ENCODE measurements around the gene LRRFIP2. TPM values are rescaled to one million over a fixed set of nuclear protein-coding genes. Genes with fewer than 3 reads are reported as not detected.
"Not testable (repeated sequence)": the region's sequence is repeated elsewhere in the genome, so short reads cannot be mapped to it uniquely, and the experiment has no call there.

Gene LRRFIP2, protein sequence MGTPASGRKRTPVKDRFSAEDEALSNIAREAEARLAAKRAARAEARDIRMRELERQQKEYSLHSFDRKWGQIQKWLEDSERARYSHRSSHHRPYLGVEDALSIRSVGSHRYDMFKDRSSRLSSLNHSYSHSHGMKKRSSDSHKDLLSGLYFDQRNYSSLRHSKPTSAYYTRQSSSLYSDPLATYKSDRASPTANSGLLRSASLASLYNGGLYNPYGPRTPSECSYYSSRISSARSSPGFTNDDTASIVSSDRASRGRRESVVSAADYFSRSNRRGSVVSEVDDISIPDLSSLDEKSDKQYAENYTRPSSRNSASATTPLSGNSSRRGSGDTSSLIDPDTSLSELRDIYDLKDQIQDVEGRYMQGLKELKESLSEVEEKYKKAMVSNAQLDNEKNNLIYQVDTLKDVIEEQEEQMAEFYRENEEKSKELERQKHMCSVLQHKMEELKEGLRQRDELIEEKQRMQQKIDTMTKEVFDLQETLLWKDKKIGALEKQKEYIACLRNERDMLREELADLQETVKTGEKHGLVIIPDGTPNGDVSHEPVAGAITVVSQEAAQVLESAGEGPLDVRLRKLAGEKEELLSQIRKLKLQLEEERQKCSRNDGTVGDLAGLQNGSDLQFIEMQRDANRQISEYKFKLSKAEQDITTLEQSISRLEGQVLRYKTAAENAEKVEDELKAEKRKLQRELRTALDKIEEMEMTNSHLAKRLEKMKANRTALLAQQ
- 16.8 and 23.9 TPM in 2 replicates for total RNA-seq (2014; rRNA removed; shearing (Covaris generic))

DNA sequence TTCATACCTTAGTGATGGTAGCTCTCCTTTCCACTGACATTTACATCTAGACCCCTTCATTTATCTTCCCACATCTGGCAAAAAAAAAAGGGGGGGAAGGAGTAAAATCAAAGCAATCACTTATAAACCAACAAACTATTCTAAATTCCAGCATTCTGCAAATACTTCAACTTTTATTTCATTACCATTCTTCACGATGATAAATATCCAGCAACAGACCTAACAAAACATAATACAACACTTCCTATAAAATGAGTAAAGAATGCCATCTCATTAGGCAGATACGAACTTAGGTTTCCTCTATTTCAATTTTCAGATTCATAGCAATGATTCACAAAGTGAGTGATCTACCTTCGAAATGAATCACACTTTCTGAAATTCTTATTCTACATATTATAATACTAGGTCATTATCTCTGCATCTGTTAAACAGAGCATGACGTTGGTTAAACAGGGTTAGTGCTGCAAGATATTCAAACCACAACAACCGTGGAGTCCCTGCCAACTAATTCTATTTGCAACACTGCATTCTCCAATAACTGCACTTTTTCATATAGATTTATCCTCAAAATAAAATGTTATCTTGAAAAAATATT is at the start of gene LRRFIP2:
Gene LRRFIP2, minus strand, starts transcription at position 51 of the 595 bp plus-strand sequence. CDS start 25,599 bp downstream, outside the sequence.
- Histone ChIP-seq H3K36me3 (replicated peaks; ENCODE audit: control insufficient read depth, insufficient read depth, low read length) (no peaks in the 10 kb centered on the region), H3K4me3 (ENCODE audit: insufficient read depth, low read depth, low read length) (peak within 1 kb of the TSS; percentile 94), H3K27me3 (ENCODE audit: control insufficient read depth, insufficient read depth, low read length) (no peaks in the 10 kb centered on the region)
- no peak for DNase-seq

DNA sequence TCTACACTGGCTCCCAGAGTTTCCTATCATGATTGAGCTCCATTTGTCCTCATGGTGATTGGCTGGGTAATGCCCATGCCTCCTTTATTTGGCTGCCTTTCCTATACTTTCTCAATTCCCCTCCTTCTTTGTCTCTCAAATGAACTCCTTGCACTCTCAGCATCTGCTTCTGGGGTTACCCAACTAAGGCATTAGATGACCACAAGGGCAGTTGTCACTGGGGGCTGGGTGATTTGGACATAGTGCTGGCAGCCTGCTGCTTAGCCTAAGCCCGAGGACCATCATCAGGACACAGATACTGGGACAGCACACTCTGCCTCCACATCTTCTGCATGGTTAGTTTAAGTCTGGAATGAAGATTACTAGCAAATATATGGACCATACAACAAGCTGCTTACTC is 49.2 kb upstream of the LRRFIP2 start:
- no peaks in the 10 kb centered on the region for H3K36me3 ChIP-seq (replicated peaks; ENCODE audit: control insufficient read depth, insufficient read depth, low read length)
- no peak overlapping the region for H3K4me3 ChIP-seq (ENCODE audit: insufficient read depth, low read depth, low read length)
- no peak for DNase-seq
- no peaks in the 10 kb centered on the region for H3K27me3 ChIP-seq (ENCODE audit: control insufficient read depth, insufficient read depth, low read length)

DNA sequence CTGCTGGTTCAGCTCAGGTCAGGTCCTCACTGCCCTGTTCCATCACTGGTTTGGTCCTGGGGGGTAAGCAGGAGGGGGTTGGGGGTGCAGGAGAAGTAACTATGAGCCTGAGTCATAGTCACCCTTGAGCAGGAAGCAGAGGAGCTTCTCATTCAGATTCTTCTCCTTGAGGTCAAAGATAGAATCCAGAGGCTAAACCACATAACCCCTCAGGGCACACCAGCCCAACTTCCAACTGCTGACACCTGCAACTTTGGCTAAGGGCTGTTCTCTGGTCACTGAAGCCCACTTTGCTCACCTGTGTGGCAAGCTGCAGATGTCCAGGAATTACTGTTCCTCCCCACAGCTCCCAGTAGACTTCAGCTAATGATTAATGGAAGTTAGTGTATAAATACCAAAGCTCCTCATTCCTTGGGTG is 48.8 kb upstream of the LRRFIP2 start:
- H3K36me3 ChIP-seq (replicated peaks; ENCODE audit: control insufficient read depth, insufficient read depth, low read length) = no peaks in the 10 kb centered on the region
- H3K4me3 ChIP-seq (ENCODE audit: insufficient read depth, low read depth, low read length) = no peak overlapping the region
- H3K27me3 ChIP-seq (ENCODE audit: control insufficient read depth, insufficient read depth, low read length) = no peaks in the 10 kb centered on the region
- DNase-seq = no peak

DNA sequence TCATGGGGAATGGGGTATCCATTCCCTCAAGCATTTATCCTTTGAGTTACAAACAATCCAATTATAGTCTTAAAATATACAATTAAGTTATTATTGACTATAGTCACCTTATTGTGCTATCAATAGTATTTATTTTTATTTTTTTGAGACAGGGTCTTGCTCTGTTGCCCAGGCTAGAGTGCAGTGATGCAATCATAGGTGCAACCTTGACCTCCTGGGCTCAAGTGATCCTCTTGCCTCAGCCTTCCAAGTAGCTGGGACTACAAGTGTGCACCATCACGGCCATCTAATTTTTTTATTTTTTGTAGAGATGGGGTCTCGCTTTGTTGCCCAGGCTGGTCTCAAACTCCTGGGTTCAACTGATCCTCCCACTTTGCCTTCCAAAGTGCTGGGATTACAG is 48.2 kb upstream of the LRRFIP2 start:
- not testable (repeated sequence) for DNase-seq; H3K27me3 ChIP-seq (ENCODE audit: control insufficient read depth, insufficient read depth, low read length); H3K4me3 ChIP-seq (ENCODE audit: insufficient read depth, low read depth, low read length); H3K36me3 ChIP-seq (replicated peaks; ENCODE audit: control insufficient read depth, insufficient read depth, low read length)

DNA sequence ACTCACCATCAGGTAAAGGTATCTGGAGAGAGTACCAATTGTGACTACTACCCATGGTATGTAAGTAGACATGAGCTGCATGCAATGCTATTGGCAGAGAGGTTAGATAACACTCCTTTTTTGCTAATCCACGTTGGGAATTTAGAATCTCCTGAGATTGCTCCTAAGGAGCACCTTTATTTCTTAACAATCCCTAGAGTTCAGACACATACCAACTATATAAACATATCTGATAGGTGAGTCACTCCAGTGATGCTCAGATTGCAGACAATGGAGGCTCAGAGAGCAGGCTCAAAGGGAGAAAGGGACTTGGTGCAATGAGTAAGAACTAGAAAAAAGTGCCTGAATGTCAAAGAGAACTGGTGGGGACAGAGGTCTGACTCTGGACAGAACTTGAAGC is 47.0 kb upstream of the LRRFIP2 start:
- Histone ChIP-seq H3K4me3 (ENCODE audit: insufficient read depth, low read depth, low read length) (no peak overlapping the region), H3K27me3 (ENCODE audit: control insufficient read depth, insufficient read depth, low read length) (no peaks in the 10 kb centered on the region), H3K36me3 (replicated peaks; ENCODE audit: control insufficient read depth, insufficient read depth, low read length) (no peaks in the 10 kb centered on the region)
- DNase-seq = no peak

DNA sequence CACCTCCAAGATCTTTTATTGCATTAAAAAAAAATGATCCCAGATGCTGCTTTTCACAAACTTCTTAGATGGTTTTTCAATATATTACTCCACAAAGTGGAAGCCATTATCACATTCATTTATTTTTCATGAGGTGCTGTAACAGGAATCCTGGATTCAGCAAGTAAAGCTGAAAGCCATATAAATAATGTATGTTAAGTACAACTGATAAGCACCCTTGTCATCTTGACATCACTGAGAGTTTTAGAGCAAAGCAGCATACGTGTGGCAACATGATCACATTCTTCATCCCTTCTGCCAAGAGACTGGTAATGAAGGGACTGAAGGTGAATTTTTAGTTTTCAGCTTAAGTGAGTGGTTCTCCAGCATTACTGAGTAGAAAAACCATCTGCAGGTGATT is 44.9 kb upstream of the LRRFIP2 start:
- Histone ChIP-seq H3K4me3 (ENCODE audit: insufficient read depth, low read depth, low read length) (no peak overlapping the region), H3K27me3 (ENCODE audit: control insufficient read depth, insufficient read depth, low read length) (no peaks in the 10 kb centered on the region), H3K36me3 (replicated peaks; ENCODE audit: control insufficient read depth, insufficient read depth, low read length) (no peaks in the 10 kb centered on the region)
- no peak for DNase-seq

DNA sequence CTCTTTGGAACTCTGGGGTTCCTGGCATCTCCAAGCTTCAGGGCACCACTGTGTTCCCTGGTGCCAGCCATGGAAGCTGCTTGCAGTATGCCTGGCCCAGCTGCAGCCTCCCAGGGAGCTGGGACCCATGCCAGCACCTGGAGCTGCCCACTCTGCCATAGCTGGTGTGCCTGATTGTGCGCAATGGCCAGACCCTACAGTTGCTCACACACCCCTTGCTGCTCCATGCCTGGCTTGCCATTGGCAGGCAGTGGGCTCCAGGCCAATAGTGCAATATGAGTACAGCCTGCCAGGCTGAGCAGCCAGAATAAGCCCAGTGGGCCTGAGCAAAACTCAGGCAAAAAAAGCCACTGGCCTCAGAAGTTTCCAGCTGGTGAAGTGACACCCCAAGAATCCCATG is 43.8 kb upstream of the LRRFIP2 start:
- DNase-seq = no peak
- no peaks in the 10 kb centered on the region for H3K27me3 ChIP-seq (ENCODE audit: control insufficient read depth, insufficient read depth, low read length)
- no peaks in the 10 kb centered on the region for H3K36me3 ChIP-seq (replicated peaks; ENCODE audit: control insufficient read depth, insufficient read depth, low read length)
- H3K4me3 ChIP-seq (ENCODE audit: insufficient read depth, low read depth, low read length) = no peak overlapping the region

DNA sequence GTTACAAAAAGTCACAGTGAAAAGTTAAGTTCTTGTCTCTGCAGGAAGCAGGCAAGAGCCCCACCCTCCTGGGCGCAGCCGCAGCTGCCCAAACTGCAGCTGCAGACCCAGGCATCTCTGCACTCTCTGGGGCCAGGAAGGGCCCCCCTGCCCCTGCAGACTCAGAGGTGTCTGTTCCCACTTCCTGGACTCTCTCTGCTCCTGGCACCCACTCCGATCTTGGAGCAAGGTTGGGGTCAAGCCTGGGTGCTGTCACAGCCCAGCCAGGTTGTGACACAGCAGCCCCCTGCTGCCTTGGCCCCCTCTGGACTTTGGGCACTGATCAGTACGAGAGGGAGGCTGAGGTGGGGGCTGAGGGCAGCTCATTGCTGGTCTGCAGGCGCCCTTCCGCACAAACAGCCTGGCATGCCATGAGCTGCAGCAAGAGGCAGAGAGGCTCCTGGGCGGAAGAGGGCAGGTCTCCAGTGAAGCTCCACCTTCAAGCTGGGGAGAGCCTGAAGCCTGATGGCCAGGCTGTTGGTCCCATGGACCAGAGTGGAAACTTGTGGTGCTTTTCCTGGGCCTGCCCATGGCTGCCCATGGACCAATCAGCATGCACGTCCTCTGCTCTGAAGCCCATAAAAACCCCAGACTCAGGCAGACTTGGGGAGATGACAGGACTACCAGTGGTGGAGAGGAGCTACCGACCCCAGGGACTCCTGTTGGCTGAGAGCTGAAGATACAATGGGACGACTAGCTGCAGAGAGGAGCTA is 42.9 kb upstream of the LRRFIP2 start:
- Histone ChIP-seq H3K27me3 (ENCODE audit: control insufficient read depth, insufficient read depth, low read length) (no peaks in the 10 kb centered on the region), H3K4me3 (ENCODE audit: insufficient read depth, low read depth, low read length) (no peak overlapping the region), H3K36me3 (replicated peaks; ENCODE audit: control insufficient read depth, insufficient read depth, low read length) (no peaks in the 10 kb centered on the region)
- DNase-seq = no peak

DNA sequence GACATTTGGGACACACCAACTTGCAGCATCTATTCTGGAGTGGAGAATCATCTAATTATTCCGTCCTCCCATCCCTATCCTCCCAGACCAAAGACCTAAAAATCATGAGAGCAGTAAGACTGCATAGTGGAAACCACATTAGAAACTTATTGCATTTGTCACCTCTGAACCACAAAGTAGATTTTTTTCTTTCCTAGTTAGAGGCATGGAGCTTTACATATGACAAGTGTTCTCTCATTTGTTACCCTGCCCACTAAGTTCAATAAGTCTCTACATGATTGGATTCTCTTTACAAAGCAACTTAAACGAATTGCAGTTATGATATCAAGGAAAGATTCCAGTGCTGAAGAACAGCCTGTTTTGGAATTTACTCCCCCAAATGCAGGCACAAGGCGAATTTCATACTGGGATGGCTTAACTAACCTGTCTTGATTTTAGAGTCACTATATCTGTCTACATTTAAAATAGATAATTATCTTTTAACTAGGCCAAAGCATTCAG is 42.3 kb upstream of the LRRFIP2 start:
- Histone ChIP-seq H3K36me3 (replicated peaks; ENCODE audit: control insufficient read depth, insufficient read depth, low read length) (no peaks in the 10 kb centered on the region), H3K27me3 (ENCODE audit: control insufficient read depth, insufficient read depth, low read length) (no peaks in the 10 kb centered on the region), H3K4me3 (ENCODE audit: insufficient read depth, low read depth, low read length) (no peak overlapping the region)
- DNase-seq = no peak

DNA sequence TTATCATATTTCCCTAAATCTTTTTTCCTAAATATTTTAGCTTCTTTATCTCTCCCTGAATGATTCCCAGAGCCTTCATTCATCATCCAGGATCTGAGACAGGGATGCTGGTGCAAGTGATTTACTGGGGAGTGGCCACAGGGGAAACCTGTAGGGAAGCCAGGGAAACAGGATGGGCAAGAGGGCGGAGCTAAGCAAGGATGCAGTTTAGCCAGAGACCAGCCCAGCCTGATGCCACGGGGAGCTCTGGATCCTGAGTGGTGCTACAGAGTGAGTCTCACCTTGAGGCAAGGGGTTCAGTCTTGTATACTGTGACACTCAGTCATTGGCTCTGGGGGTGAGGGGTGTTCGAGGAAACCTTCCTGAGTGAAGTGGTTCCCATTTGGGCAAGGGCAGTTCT is 39.7 kb upstream of the LRRFIP2 start:
- H3K4me3 ChIP-seq (ENCODE audit: insufficient read depth, low read depth, low read length) = no peak overlapping the region
- peak; percentile 68 for DNase-seq
- no peaks in the 10 kb centered on the region for H3K27me3 ChIP-seq (ENCODE audit: control insufficient read depth, insufficient read depth, low read length)
- H3K36me3 ChIP-seq (replicated peaks; ENCODE audit: control insufficient read depth, insufficient read depth, low read length) = no peaks in the 10 kb centered on the region

DNA sequence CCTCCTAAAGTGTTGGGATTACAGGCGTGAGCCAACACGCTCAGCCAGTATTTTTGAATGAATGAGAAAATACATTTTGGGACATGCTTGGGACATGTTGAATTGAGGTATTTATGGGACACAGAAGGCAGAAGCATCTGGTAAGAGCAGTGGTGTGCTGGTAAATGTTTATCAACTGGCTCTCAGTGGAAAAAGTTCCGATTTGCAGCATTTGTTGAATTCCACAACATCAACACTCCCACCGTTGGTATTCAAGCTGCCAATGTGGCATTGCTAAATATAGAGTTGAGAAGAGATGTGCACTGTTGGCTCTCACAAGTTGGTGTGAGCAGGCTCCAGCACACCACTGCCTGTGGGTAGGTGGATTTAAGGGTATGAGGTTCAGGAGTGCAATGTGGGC is 35.8 kb upstream of the LRRFIP2 start:
- H3K27me3 ChIP-seq (ENCODE audit: control insufficient read depth, insufficient read depth, low read length) = no peaks in the 10 kb centered on the region

DNA sequence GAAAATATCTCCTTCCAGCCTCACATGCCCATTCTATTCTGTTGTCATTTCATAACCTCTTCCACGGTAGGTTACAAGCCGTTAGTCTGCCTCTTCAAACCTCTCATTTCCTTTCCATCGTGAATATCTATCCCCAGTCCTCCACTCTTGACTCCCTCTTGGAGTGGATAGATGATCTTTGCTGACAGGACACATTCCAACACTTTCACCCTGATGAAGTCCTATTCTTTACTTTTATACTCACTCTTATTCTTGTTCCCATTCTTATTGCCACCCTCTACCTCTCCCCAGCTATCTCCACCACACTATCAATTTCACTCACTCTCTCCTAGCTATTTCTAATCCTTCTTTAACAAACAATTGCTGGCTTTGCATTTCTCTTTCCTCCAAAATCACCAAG is 34.2 kb upstream of the LRRFIP2 start:
- not testable (repeated sequence) for DNase-seq; H3K4me3 ChIP-seq (ENCODE audit: insufficient read depth, low read depth, low read length); H3K27me3 ChIP-seq (ENCODE audit: control insufficient read depth, insufficient read depth, low read length); H3K36me3 ChIP-seq (replicated peaks; ENCODE audit: control insufficient read depth, insufficient read depth, low read length)

More for the DNA sequence above, 35.8 kb upstream of the LRRFIP2 start:
- Histone ChIP-seq H3K4me3 (ENCODE audit: insufficient read depth, low read depth, low read length) (no peak overlapping the region), H3K36me3 (replicated peaks; ENCODE audit: control insufficient read depth, insufficient read depth, low read length) (no peaks in the 10 kb centered on the region)
- no peak for DNase-seq

DNA sequence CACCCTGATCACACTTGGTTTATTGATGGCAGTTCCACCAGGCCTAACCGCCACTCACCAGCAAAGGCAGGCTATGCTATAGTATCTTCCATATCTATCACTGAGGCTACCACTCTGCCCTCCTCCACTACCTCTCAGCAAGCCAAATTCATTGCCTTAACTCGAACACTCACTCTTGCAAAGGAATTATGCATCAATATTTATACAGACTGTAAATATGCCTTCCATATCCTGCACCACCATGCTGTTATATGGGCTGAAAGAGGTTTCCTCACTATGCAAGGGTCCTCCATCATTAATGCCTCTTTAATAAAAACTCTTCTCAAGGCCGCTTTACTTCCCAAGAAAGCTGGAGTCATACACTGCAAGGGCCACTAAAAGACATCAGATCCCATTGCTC is 33.6 kb upstream of the LRRFIP2 start:
- H3K27me3 ChIP-seq (ENCODE audit: control insufficient read depth, insufficient read depth, low read length) = not testable (repeated sequence)

DNA sequence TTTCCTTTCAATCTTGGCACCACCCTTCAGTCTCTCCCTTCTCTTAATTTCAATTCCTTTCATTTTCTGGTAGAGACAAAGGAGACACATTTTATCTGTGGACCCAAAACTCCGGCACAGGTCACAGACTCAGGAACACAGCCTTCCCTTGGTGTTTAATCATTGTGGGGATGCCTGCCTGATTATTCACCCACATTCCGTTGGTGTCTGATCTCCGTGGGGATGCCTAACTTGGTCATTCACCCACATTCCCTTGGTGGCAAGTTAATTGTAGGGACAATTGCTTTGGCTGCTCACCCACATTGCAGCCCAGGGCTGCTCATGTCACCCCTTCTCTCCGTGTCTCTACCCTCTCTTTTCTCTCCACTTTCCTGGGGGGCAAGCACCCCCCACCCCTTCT is 31.7 kb upstream of the LRRFIP2 start:
- H3K36me3 ChIP-seq (replicated peaks; ENCODE audit: control insufficient read depth, insufficient read depth, low read length); DNase-seq; H3K4me3 ChIP-seq (ENCODE audit: insufficient read depth, low read depth, low read length); H3K27me3 ChIP-seq (ENCODE audit: control insufficient read depth, insufficient read depth, low read length): not testable (repeated sequence)

More for the DNA sequence above, 33.6 kb upstream of the LRRFIP2 start:
- H3K4me3 ChIP-seq (ENCODE audit: insufficient read depth, low read depth, low read length); DNase-seq; H3K36me3 ChIP-seq (replicated peaks; ENCODE audit: control insufficient read depth, insufficient read depth, low read length): not testable (repeated sequence)
